ENCODE data around the gene PHF13. TPM values are rescaled to one million over a fixed set of nuclear protein-coding genes. Genes with fewer than 3 reads are reported as not detected.

Gene PHF13
- total and polyA plus RNA-seq, 2 of the 4 experiments (the other 2 are of a cell fraction): 7.3 to 9.8 TPM

DNA sequence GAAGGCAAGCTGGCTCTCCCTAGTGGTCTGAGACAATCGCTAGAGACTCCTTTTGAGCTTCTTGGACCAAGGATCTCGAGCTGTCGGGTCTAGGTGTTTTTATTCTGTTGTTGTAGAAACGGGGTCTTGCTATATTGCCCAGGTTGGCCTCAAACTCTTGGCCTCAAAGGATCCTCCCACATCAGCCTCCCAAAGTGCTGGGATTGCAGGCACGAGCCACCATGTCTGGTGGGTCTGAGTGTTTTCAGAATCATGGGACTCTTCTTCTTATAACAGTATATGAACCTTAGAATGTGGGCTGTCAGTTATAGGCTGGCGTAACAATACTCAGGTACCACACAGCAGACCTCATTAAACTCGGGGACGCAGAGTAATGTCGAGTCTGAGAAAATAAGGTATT is 55.0 kb downstream of the PHF13 start:
- Histone ChIP-seq H3K14ac (replicated peaks; ENCODE audit: low read depth, low read length) (no peak overlapping the region), H3K18ac (ENCODE audit: low read depth, low read length) (no peak overlapping the region), H4K91ac (ENCODE audit: insufficient read depth, low read depth, low read length) (no peak overlapping the region), H4K20me1 (ENCODE audit: insufficient read depth, low read length) (no peaks in the 10 kb centered on the region), H3K9me1 (ENCODE audit: insufficient read depth, low read length) (peaks cover 5% of the 10 kb centered on the region), H3K9ac (ENCODE audit: low read depth, low read length) (no peak overlapping the region), H3K9me3 (ENCODE audit: control insufficient read depth, insufficient read depth, low read length) (no peaks in the 10 kb centered on the region), H3K56ac (ENCODE audit: extremely low read depth, insufficient read depth, low read length) (no peak overlapping the region), H3K23ac (ENCODE audit: low read depth, low read length) (no peak overlapping the region), H3K27me3 (ENCODE audit: control insufficient read depth, insufficient read depth, low read length) (no peaks in the 10 kb centered on the region), H2BK20ac (ENCODE audit: low read depth, low read length) (no peak overlapping the region), H2AK5ac (ENCODE audit: low read depth, low read length) (no peak overlapping the region), H2AFZ (replicated peaks; ENCODE audit: low read length, poor library complexity) (no peak overlapping the region), H3K79me1 (ENCODE audit: low read depth in 1 of 2, low read length in 2 of 2) (peaks cover 17 to 23% of the 10 kb centered on the region in 2 experiments), H4K8ac (ENCODE audit: low read depth in 2 of 2, low read length in 2 of 2) (no peak overlapping the region), H3K36me3 (ENCODE audit: control insufficient read depth, insufficient read depth, low read length) (peaks cover 21% of the 10 kb centered on the region), H2AK9ac (replicated peaks; ENCODE audit: low read depth, low read length, poor library complexity) (no peak overlapping the region), H3K4me1 (ENCODE audit: control insufficient read depth, insufficient read depth, low read length) (no peaks in the 10 kb centered on the region), H3K4ac (ENCODE audit: low read depth, low read length) (no peak overlapping the region), H2BK5ac (ENCODE audit: low read depth, low read length, poor library complexity, severe bottlenecking) (no peak overlapping the region), H3K4me2 (ENCODE audit: low read depth, low read length) (no peak overlapping the region), H3K27ac (ENCODE audit: insufficient read depth, low read length) (no peak overlapping the region), H3K4me3 (ENCODE audit: insufficient read depth, low read depth, low read length) (no peak overlapping the region), H4K5ac (ENCODE audit: low read depth, low read length) (no peak overlapping the region), H2BK15ac (ENCODE audit: low read depth, low read length) (no peak overlapping the region), H2BK120ac (ENCODE audit: low read depth, low read length) (no peak overlapping the region)
- dilution Hi-C loops (cut with HindIII; ENCODE audit: low sequenced_read_pairs, unreplicated experiment): no loop called here
- ATAC-seq (ENCODE audit: low read depth) (no peak), DNase-seq (no peak)
- no CpG with 5 or more reads among the region's 9 CpGs for WGBS, 2 experiments (ENCODE audit: extremely low coverage in 2 of 2, insufficient read length in 1 of 2)
- BruUV-seq (replicated peaks): no TSS peak
- intact Hi-C loops (cut with micrococcal nuclease): no loop called here
- ChIA-PET CTCF (no interaction called here), POLR2A (ENCODE audit: unreplicated experiment) (no interaction called here)
- TF ChIP-seq RAD21 (IDR thresholded peaks at IDR 0.05; ENCODE audit: low read length) (no peak), MAZ (IDR thresholded peaks at IDR 0.05; ENCODE audit: borderline replicate concordance, low read depth, low read length) (no peak), FOS (IDR thresholded peaks at IDR 0.05; ENCODE audit: low read depth, low read length) (no peak), BHLHE40 (IDR thresholded peaks at IDR 0.05; ENCODE audit: low read depth, low read length) (no peak), SMC3 (IDR thresholded peaks at IDR 0.05; ENCODE audit: low read depth, low read length) (no peak), NFE2L2 (IDR thresholded peaks at IDR 0.05; ENCODE audit: low read depth, low read length) (no peak), POLR2A (IDR thresholded peaks at IDR 0.05; ENCODE audit: low read depth, low read length) (no peak), RCOR1 (IDR thresholded peaks at IDR 0.05; ENCODE audit: insufficient replicate concordance, low read length) (no peak), CHD1 (IDR thresholded peaks at IDR 0.05; ENCODE audit: low read depth, low read length) (no peak)
- TF ChIP-seq, protein P1, sequence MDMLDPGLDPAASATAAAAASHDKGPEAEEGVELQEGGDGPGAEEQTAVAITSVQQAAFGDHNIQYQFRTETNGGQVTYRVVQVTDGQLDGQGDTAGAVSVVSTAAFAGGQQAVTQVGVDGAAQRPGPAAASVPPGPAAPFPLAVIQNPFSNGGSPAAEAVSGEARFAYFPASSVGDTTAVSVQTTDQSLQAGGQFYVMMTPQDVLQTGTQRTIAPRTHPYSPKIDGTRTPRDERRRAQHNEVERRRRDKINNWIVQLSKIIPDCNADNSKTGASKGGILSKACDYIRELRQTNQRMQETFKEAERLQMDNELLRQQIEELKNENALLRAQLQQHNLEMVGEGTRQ (IDR thresholded peaks at IDR 0.05; ENCODE audit: low read depth, low read length): no peak
- in situ Hi-C loops (cut with MboI; ENCODE audit: low sequenced_read_pairs): no loop called here
